ENCODE data around the gene ARHGEF17. TPM values are rescaled to one million over a fixed set of nuclear protein-coding genes. Genes with fewer than 3 reads are reported as not detected.

ARHGEF17 gene
- polyA plus RNA-seq, 1 donor = 94.4 TPM

DNA sequence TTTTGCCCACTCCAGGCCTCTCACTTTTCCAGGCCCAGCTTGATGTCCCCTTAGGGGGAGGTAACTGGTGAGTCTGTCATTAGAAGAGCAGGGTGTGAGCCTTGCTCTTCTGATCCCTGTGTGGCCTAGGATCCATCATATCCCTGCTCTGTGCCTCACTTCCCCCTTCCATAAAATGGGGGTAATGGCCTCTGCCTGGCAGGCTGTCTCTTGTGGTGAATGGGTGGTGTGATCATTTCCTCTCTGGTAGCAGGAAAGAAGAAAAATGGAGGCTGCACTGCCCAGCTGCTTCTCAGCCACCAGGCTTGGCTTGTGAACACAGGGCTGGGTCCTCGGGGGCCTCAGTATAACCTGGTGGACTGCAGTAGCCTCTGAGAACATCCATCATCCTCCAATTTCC, 5.6 kb downstream of the ARHGEF17 start:
- no peak for DNase-seq

- peak; percentile 82 for DNase-seq
Observed at GRCh38 chr11:73314117-73314961, 6.3 kb downstream of the ARHGEF17 start.

DNA sequence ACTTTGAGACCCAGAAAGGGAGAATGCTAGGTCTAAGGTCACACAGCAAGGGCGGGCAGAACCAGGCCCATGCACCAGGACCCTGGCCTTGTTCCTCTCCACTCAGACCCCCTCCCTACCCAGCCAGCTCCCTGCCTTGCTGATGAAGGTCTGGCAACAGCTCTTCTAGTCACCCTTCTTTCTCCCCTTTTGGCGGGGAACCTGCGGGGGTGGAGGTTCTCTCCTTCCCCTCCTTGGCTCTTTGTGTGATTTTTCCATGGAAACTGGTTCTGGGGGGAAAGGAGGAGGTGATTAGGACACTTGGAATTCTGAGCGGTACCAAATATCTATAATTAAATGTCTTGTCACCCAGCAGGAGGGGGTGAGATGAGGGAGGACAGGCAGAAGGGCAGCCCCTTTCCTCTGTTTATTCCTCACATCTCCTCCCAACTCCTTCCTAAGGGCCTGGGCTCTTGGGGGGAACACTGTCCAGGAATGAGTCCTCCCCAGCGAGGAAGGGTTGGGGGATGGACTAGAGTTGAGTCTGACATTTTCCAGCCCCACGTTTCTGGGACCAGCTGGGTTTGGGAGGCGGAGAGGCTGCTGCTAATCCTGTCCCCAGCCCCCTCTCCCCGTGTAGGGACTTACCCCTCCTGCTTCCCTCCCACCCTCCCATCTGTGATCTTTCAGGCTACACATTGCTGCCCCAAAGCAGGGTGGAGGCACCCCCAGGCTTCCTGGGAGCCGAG, 7.4 kb downstream of the ARHGEF17 start:
- DNase-seq = no peak

- DNase-seq = no peak
Observed at GRCh38 chr11:73316422-73316821, 8.3 kb downstream of the ARHGEF17 start.

DNA sequence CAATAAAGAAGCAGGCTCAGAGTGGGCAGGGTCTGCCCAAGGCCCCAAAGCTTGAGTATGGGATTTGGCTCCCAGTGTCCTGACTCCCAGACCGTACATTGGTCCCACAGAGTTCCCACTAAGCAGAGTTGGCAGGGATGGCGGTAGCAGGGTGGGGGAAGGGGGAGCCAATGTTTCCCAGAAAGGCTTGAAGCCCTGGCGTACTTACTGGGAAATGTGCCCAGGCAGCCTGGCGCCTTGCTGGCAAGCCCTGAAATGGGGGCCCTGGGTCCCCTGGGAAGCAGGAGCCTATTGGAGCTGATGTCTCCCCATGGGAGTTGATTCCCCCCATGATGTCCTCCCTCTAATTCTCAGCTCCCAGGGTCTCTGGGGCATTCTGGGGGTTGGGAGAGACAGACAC, 9.3 kb downstream of the ARHGEF17 start:
- no peak for DNase-seq

DNA sequence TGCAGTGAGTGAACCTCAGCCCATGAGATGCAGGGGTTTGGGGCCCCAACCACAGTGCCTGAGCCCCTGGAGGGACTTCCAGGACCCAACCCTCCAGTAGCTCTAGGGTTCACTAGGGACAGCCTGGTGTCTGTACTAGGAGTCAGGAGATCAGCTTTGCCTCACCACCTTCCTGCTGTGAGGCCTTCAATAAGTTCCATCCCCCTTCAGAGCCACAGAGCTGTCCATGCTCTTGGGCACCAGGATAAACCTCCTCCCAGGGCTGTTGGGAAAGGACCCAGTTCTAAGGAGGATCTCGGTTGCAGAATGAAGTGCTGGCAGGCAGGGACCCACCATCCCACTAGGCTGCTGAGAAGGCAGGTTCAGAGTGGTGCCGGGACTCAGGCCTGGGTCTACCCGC, 9.7 kb downstream of the ARHGEF17 start:
- no peak for DNase-seq

DNA sequence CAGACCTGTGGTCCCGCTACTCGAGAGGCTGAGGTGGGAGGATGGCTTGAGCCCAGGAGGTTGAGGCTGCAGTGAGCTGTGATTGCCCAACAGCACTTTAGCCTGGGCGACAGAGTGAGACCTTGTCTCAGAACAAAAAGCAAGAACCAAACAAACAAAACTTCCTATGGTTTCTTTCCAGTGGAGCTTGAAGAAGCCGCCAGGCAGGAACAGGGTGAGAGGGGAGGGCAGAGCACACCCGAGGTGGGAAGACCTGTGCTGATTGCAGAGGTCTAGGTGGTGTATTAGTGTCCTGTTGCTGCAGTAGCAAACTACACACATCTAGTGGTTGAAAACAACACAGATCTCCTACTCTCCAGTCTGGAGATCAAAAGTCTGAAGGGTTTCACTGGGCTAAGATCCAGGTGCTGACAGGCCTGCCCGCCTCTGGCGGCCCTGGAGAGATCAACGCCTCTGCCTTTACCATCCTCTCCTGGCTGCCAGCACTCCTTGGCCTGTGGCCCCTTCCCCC, 10.5 kb downstream of the ARHGEF17 start:
- no peak for DNase-seq

GRCh38 chr11:73320763-73321603, 12.9 kb downstream of the ARHGEF17 start:
- no peak for DNase-seq

- no peak for DNase-seq
Observed at GRCh38 chr11:73321604-73322381, 13.7 kb downstream of the ARHGEF17 start.

GRCh38 chr11:73322382-73323306, 14.6 kb downstream of the ARHGEF17 start:
- DNase-seq = no peak

GRCh38 chr11:73323464-73323863, 15.4 kb downstream of the ARHGEF17 start:
- no peak for DNase-seq

- DNase-seq = no peak
Observed at GRCh38 chr11:73324116-73324515, 16.0 kb downstream of the ARHGEF17 start.

DNA sequence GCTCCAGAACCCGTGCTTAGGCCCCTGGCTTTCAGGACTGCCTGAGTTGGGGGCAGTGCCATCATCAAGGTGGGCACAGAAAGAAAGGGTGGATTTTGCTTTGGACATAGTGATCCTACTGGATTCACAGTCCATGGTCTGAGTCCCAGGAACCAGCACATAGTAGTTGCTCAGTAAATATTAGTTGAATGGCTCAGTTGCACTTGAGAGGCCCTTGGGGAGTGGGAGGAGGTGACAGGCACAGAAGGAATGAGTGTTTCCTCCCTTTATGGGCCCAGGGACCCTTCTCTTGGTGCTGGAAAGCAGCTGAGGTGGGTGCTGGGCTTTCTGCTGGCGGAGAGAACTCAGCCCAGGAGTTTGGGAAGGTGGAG, 16.6 kb downstream of the ARHGEF17 start:
- DNase-seq = no peak

- DNase-seq = no peak
Observed at GRCh38 chr11:73325036-73325981, 17.2 kb downstream of the ARHGEF17 start.

GRCh38 chr11:73326929-73327811, 19.1 kb downstream of the ARHGEF17 start:
- no peak for DNase-seq

DNA sequence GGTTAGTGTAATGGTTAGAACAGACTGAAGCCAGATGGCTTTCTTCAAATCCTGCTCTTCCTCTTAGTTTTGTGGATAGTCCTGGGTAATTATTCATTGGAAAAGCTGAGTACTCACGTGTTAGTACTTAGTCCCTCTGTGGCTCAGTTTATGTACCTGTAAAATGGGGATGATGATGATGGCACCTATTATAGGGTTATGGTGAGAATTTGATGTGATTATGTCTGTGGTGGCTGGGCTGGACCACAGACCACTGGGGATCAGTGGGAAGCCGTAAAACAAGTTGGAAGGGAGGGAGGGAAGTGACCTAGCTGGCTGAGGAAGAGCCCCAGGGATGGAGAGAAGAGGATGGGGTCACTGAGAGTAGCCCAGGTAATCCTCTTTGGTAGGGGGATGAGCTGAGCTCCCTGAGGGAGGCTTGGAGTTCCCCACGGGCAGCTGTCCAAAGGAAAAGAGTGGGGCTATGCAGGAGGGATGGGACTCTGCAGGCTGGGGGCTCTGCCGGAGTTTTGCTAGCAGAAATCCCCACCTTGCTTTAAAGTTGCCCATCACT, 19.8 kb downstream of the ARHGEF17 start:
- no peak for DNase-seq

DNA sequence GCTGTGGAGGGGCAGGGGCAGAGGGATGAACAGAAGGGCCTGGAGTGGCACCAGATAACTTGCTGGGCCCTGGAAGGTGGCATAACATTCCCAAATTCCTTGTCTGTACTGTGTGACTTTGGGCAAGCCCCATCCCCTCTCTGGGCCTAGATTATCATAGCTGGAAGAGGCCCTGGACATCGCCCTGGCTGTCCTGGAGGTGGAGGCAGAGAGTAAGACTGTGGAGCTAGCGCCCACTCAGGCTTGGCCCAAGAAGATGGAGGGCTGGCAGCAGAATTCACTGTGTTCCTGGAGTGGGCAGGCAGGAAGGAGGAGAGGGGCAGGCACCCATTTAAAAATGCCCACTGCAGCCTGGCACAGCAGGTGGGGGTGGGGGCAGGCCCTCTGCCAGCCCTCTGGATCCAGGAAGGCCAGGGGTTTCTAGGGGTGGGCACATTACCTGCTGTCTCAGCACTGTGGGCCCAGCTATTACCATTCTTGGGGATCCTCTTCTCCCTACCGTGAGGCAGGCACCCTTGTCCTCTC, 22.6 kb downstream of the ARHGEF17 start:
- DNase-seq = no peak

Measured in left kidney (tissue), 2 donors.